Endothelial cell of umbilical vein (primary cell): ENCODE measurements around the gene PTGFR. TPM values are rescaled to one million over a fixed set of nuclear protein-coding genes. Genes with fewer than 3 reads are reported as not detected.

ENCODE experiments used
- BruUV-seq: library from RNA; stranded (reverse); fragments of 400-500 nt; replicated peaks from 2 replicates; lab custom pipeline; 2021; lab: Mats Ljungman, UMichigan
- CTCF ChIA-PET: fragments of 300-600, 350-600 bp; sonication (Branson Sonifier 250); formaldehyde crosslinking; loops from one replicate; lab custom pipeline; 2021; ENCODE audit warnings: antibody characterized with exemption, inconsistent platforms; lab: Charles Lee
- POLR2A ChIA-PET: fragments of 300-600, 350-600 bp; sonication (Branson Sonifier 250); formaldehyde crosslinking; loops from one replicate; lab custom pipeline; 2021; ENCODE audit warnings: antibody characterized with exemption, inconsistent platforms; lab: Charles Lee
- DNase-seq: peaks from one replicate; pipeline ENCODE4 v3.0.0-alpha.2; 2011; ENCODE audit warnings: low read depth, low spot score
- FAIRE-seq: peaks from 2 replicates; lab custom pipeline; 2011; peaks lifted over from hg19 to GRCh38; lab: Jason Lieb, UNC
- H2AFZ ChIP-seq: 2 replicates; pipeline ENCODE4 v1.6.0; 2012; ENCODE audit warnings: low read depth, low read length, control low read depth, inconsistent platforms
- H3K27ac ChIP-seq: 2 replicates; pipeline ENCODE4 v1.5.1; 2011; ENCODE audit warnings: low read depth, mild to moderate bottlenecking, control low read depth, low read length, moderate library complexity; ENCODE audit not compliant: insufficient read depth
- H3K27me3 ChIP-seq, 2 experiments: 2 replicates each; pipeline versions ENCODE4 v1.6.0 to v1.6.1; 2011; ENCODE audit warnings: low read length in 2 of 2, mixed read lengths in 1 of 2; ENCODE audit not compliant: control insufficient read depth in 2 of 2, insufficient read depth in 2 of 2
- H3K36me3 ChIP-seq, 2 experiments: 2 replicates in 1 of 2; 3 replicates in 1 of 2; pipeline ENCODE4 v1.5.1; 2011; ENCODE audit warnings: low read length in 2 of 2, mild to moderate bottlenecking in 1 of 2, moderate library complexity in 1 of 2; ENCODE audit not compliant: control insufficient read depth in 2 of 2, insufficient read depth in 2 of 2; ENCODE audit errors: extremely low read depth in 1 of 2
- H3K4me1 ChIP-seq: 3 replicates; pipeline ENCODE4 v1.5.1; 2011; ENCODE audit warnings: mild to moderate bottlenecking, low read length; ENCODE audit not compliant: control insufficient read depth, insufficient read depth; ENCODE audit errors: extremely low read depth
- H3K4me2 ChIP-seq: 2 replicates; pipeline ENCODE4 v1.6.1; 2011; ENCODE audit warnings: low read length, control low read depth, mixed read lengths; ENCODE audit not compliant: insufficient read depth
- H3K4me3 ChIP-seq, 3 experiments: fragments of 200-600 bp in 1 of 3; sonication (generic), shearing (Covaris generic) in 1 of 3; replicated peaks in 1 of 3; 2 replicates each; pipeline ENCODE4 v1.5.1; 2011 to 2016; ENCODE audit warnings: control low read depth in 3 of 3, low read length in 3 of 3, mild to moderate bottlenecking in 2 of 3, inconsistent platforms in 1 of 3, low read depth in 1 of 3, moderate library complexity in 1 of 3; ENCODE audit not compliant: insufficient read depth in 1 of 3
- H3K79me2 ChIP-seq: 2 replicates; pipeline ENCODE4 v1.6.0; 2012; ENCODE audit warnings: low read length, inconsistent platforms; ENCODE audit not compliant: control insufficient read depth, insufficient read depth
- H3K9ac ChIP-seq: replicated peaks from 2 replicates; pipeline ENCODE3; 2011; ENCODE audit warnings: low read length, control low read depth; ENCODE audit not compliant: insufficient read depth; ENCODE audit errors: extremely low read depth
- H3K9me1 ChIP-seq: replicated peaks from 3 replicates; pipeline ENCODE4 v1.6.0; 2011; ENCODE audit warnings: mild to moderate bottlenecking, low read length; ENCODE audit not compliant: control insufficient read depth, insufficient read depth; ENCODE audit errors: extremely low read depth
- H3K9me3 ChIP-seq: replicated peaks from 2 replicates; pipeline ENCODE4 v1.5.1; 2012; ENCODE audit warnings: low read length, inconsistent platforms; ENCODE audit not compliant: control insufficient read depth, insufficient read depth
- H4K20me1 ChIP-seq: replicated peaks from 2 replicates; pipeline ENCODE3; 2011; ENCODE audit warnings: mild to moderate bottlenecking, low read length; ENCODE audit not compliant: control insufficient read depth, insufficient read depth; ENCODE audit errors: extremely low read depth
- CTCF ChIP-seq, 2 donors: IDR thresholded peaks; 1 replicate in 1 of 2; 2 replicates in 1 of 2; pipeline ENCODE4 v1.5.1; 2011; ENCODE audit warnings: low read length in 2 of 2, mild to moderate bottlenecking in 2 of 2, moderate library complexity in 2 of 2, control low read depth in 1 of 2, inconsistent platforms in 1 of 2, low read depth in 1 of 2; ENCODE audit not compliant: insufficient read depth in 1 of 2; ENCODE audit errors: extremely low read depth in 1 of 2
- EZH2 ChIP-seq: IDR thresholded peaks from 2 replicates; pipeline ENCODE4 v1.6.1; 2012; ENCODE audit warnings: borderline replicate concordance, low read depth, mild to moderate bottlenecking, moderate library complexity, low read length, inconsistent platforms; ENCODE audit not compliant: severe bottlenecking
- FOS ChIP-seq: IDR thresholded peaks from 2 replicates; pipeline ENCODE4 v1.6.1; 2011; ENCODE audit warnings: mild to moderate bottlenecking, low read length, moderate library complexity, borderline replicate concordance; ENCODE audit not compliant: insufficient read depth
- GATA2 ChIP-seq: IDR thresholded peaks from 2 replicates; pipeline ENCODE4 v1.7.0; 2011; ENCODE audit warnings: low read depth, mild to moderate bottlenecking, moderate library complexity, mixed read lengths, low read length; ENCODE audit not compliant: insufficient read length, insufficient read depth
- JUN ChIP-seq: IDR thresholded peaks from 2 replicates; pipeline ENCODE4 v1.6.1; 2011; ENCODE audit warnings: borderline replicate concordance, low read depth; ENCODE audit not compliant: insufficient read length, insufficient read depth
- MAX ChIP-seq: IDR thresholded peaks from 2 replicates; pipeline ENCODE4 v1.6.1; 2011; ENCODE audit not compliant: insufficient read depth, insufficient read length
- MYC ChIP-seq: IDR thresholded peaks from one replicate; pipeline ENCODE4 v1.6.1; 2011; ENCODE audit warnings: mild to moderate bottlenecking, low read depth, low read length
- POLR2A ChIP-seq: IDR thresholded peaks from 2 replicates; pipeline ENCODE4 v1.6.1; 2012; ENCODE audit warnings: low read depth, mild to moderate bottlenecking, control low read depth, low read length
- POLR2AphosphoS5 ChIP-seq: IDR thresholded peaks from 2 replicates; pipeline ENCODE4 v1.6.1; 2012; ENCODE audit warnings: low read depth, mild to moderate bottlenecking, control low read depth, low read length, moderate library complexity; ENCODE audit not compliant: insufficient read depth
- dilution Hi-C: fragments of 300-500 bp; cut with MboI; formaldehyde crosslinking; loops from one replicate; pipeline ENCODE4 v1.15.0; 2019; ENCODE audit warnings: low sequenced_read_pairs; ENCODE audit not compliant: extremely low pct_ligation_motif_present
- intact Hi-C: fragments of 100-400 bp; cut with micrococcal nuclease; formaldehyde crosslinking; loops from one replicate; pipeline ENCODE4 v1.10.0; 2022
- polyA plus RNA-seq, 4 experiments: library from polyadenylated mRNA; depleted of rRNA in 3 of 4; stranded (reverse) in 3 of 4; unstranded in 1 of 4; fragments of >200 nt; gene quantifications; 2 replicates each; pipeline versions ENCODE4 v1.2.1 to v1.2.3, GENCODE V29; 2011 to 2012; ENCODE audit warnings: missing spikeins in 1 of 4
- total RNA-seq: library from RNA; stranded (reverse); gene quantifications from 2 replicates; pipeline ENCODE4 v1.2.3, GENCODE V29; 2021

PTGFR gene
- total and polyA plus RNA-seq, 2 donors (not counting 3 experiments of a cell fraction or from before 2014, with no cell fraction given), result 0.11 to 0.24 TPM

- Histone ChIP-seq H3K27ac (no peak overlapping the region), H3K4me3 (no peak overlapping the region), H3K27me3 (peaks cover 2% of the 10 kb centered on the region in 2 experiments), H4K20me1 (no peaks in the 10 kb centered on the region), H3K9ac (no peak overlapping the region), H3K4me1 (no peaks in the 10 kb centered on the region), H3K36me3 (no peaks in the 10 kb centered on the region), H3K9me3 (no peaks in the 10 kb centered on the region), H2AFZ (no peak overlapping the region), H3K79me2 (no peaks in the 10 kb centered on the region), H3K4me2 (no peak overlapping the region), H3K9me1 (no peaks in the 10 kb centered on the region)
- ChIA-PET POLR2A (no interaction called here), CTCF (no interaction called here)
- dilution Hi-C loops, result no loop called here
- FAIRE-seq (no peak), DNase-seq (no peak)
- intact Hi-C loops, result no loop called here
- TF ChIP-seq POLR2AphosphoS5 (no peak), MAX (no peak), MYC (no peak), FOS (no peak), JUN (no peak), CTCF (IDR thresholded peaks at IDR 0.05; ENCODE audit: extremely low read depth in 1 of 2, insufficient read depth in 1 of 2, low read depth in 1 of 2, low read length in 2 of 2) (no peak), POLR2A (no peak), GATA2 (no peak), EZH2 (no peak)
- no TSS peak for BruUV-seq
Observed at GRCh38 chr1:78560811-78561210, 70.0 kb downstream of the PTGFR start.
